HUES48 (cell line): Measurements from ENCODE around the gene PTGES2.

Experiments used
- H3K27ac ChIP-seq: one replicate; pipeline ENCODE4 v1.7.0; 2013; ENCODE audit warnings: low read depth, low read length, inconsistent platforms
- H3K27me3 ChIP-seq: 2 replicates; pipeline ENCODE4 v1.6.1; 2013; ENCODE audit warnings: mild to moderate bottlenecking, low read length; ENCODE audit not compliant: control insufficient read depth, insufficient read depth
- H3K36me3 ChIP-seq: 2 replicates; pipeline ENCODE4 v1.6.1; 2013; ENCODE audit warnings: low read length; ENCODE audit not compliant: control insufficient read depth, insufficient read depth
- H3K4me1 ChIP-seq: 2 replicates; pipeline ENCODE4 v1.6.1; 2013; ENCODE audit warnings: mild to moderate bottlenecking, low read length; ENCODE audit not compliant: control insufficient read depth, insufficient read depth
- H3K4me3 ChIP-seq: 2 replicates; pipeline ENCODE4 v1.5.1; 2013; ENCODE audit warnings: mild to moderate bottlenecking, low read depth, low read length
- H3K9ac ChIP-seq: 2 replicates; pipeline ENCODE4 v1.6.1; 2013; ENCODE audit warnings: mild to moderate bottlenecking, low read depth, low read length, moderate library complexity
- H3K9me3 ChIP-seq: 2 replicates; pipeline ENCODE4 v1.6.1; 2013; ENCODE audit warnings: low read length; ENCODE audit not compliant: control insufficient read depth, insufficient read depth

Gene PTGES2

GRCh38 chr9:128152133-128153059 lies 24.9 kb upstream of the PTGES2 start:
- Histone ChIP-seq H3K9ac (no peak overlapping the region), H3K36me3 (no peaks in the 10 kb centered on the region), H3K4me3 (no peak overlapping the region), H3K27ac (no peak overlapping the region), H3K27me3 (no peaks in the 10 kb centered on the region), H3K4me1 (peaks cover 7% of the 10 kb centered on the region; the same call in 1 of the 2 replicates), H3K9me3 (no peaks in the 10 kb centered on the region)

- peaks cover 7% of the 10 kb centered on the region; the same call in 1 of the 2 replicates for H3K4me1 ChIP-seq
- no peak overlapping the region for H3K9ac ChIP-seq
- H3K36me3 ChIP-seq = no peaks in the 10 kb centered on the region
- no peaks in the 10 kb centered on the region for H3K27me3 ChIP-seq
- no peak overlapping the region for H3K27ac ChIP-seq
- no peaks in the 10 kb centered on the region for H3K9me3 ChIP-seq
- H3K4me3 ChIP-seq = no peak overlapping the region
These were observed 24.0 kb upstream of the PTGES2 start for GRCh38 chr9:128151309-128152132.

- no peak overlapping the region for H3K9ac ChIP-seq
These were observed 23.2 kb upstream of the PTGES2 start for GRCh38 chr9:128150594-128151308.

GRCh38 chr9:128149951-128150593 lies 22.5 kb upstream of the PTGES2 start:
- no peaks in the 10 kb centered on the region for H3K9me3 ChIP-seq
- H3K4me3 ChIP-seq = no peak overlapping the region
- no peaks in the 10 kb centered on the region for H3K27me3 ChIP-seq
- H3K4me1 ChIP-seq = peaks cover 7% of the 10 kb centered on the region; the same call in 1 of the 2 replicates
- no peaks in the 10 kb centered on the region for H3K36me3 ChIP-seq
- H3K27ac ChIP-seq = no peak overlapping the region
- no peak overlapping the region for H3K9ac ChIP-seq

More at GRCh38 chr9:128150594-128151308, 23.2 kb upstream of the PTGES2 start:
- Histone ChIP-seq H3K9me3 (no peaks in the 10 kb centered on the region), H3K27me3 (no peaks in the 10 kb centered on the region), H3K4me3 (no peak overlapping the region), H3K4me1 (peaks cover 7% of the 10 kb centered on the region; the same call in 1 of the 2 replicates), H3K27ac (no peak overlapping the region), H3K36me3 (no peaks in the 10 kb centered on the region)

GRCh38 chr9:128149001-128149701 lies 21.6 kb upstream of the PTGES2 start, which contains the start of gene LCN2:
Gene LCN2, plus strand, starts transcription at chr9:128149453. Its CDS starts 73 bp downstream, at chr9:128149526.
- H3K9ac ChIP-seq = no peak within 1 kb of the TSS
- H3K36me3 ChIP-seq = no peaks in the 10 kb centered on the region
- peaks cover 7% of the 10 kb centered on the region; the same call in 1 of the 2 replicates for H3K4me1 ChIP-seq
- no peak within 1 kb of the TSS for H3K4me3 ChIP-seq
- no peaks in the 10 kb centered on the region for H3K9me3 ChIP-seq
- no peaks in the 10 kb centered on the region for H3K27me3 ChIP-seq
- H3K27ac ChIP-seq = no peak within 1 kb of the TSS

- Histone ChIP-seq H3K36me3 (no peaks in the 10 kb centered on the region), H3K27ac (no peak overlapping the region), H3K27me3 (no peaks in the 10 kb centered on the region), H3K4me3 (no peak overlapping the region), H3K9ac (no peak overlapping the region), H3K4me1 (peaks cover 7% of the 10 kb centered on the region; the same call in 1 of the 2 replicates), H3K9me3 (no peaks in the 10 kb centered on the region)
These were observed 21.0 kb upstream of the PTGES2 start for GRCh38 chr9:128148509-128149000.

GRCh38 chr9:128146591-128147120 lies 19.1 kb upstream of the PTGES2 start:
- no peaks in the 10 kb centered on the region for H3K9me3 ChIP-seq
- H3K27me3 ChIP-seq = no peaks in the 10 kb centered on the region
- H3K4me1 ChIP-seq = peaks cover 7% of the 10 kb centered on the region; the same call in 1 of the 2 replicates
- no peak overlapping the region for H3K27ac ChIP-seq
- no peak overlapping the region for H3K4me3 ChIP-seq
- H3K36me3 ChIP-seq = no peaks in the 10 kb centered on the region
- no peak overlapping the region for H3K9ac ChIP-seq

GRCh38 chr9:128145951-128146351 lies 18.4 kb upstream of the PTGES2 start:
- Histone ChIP-seq H3K4me1 (peaks cover 6% of the 10 kb centered on the region; the same call in 1 of the 2 replicates), H3K27ac (no peak overlapping the region), H3K27me3 (no peaks in the 10 kb centered on the region), H3K4me3 (no peak overlapping the region), H3K9me3 (no peaks in the 10 kb centered on the region), H3K36me3 (no peaks in the 10 kb centered on the region), H3K9ac (no peak overlapping the region)

GRCh38 chr9:128145536-128145935 lies 18.0 kb upstream of the PTGES2 start:
- Histone ChIP-seq H3K27ac (no peak overlapping the region), H3K9ac (no peak overlapping the region), H3K4me1 (0 out of 2 replicates have a peak, but pooled peaks cover 4% of the 10 kb centered on the region), H3K36me3 (no peaks in the 10 kb centered on the region), H3K9me3 (no peaks in the 10 kb centered on the region), H3K4me3 (no peak overlapping the region), H3K27me3 (no peaks in the 10 kb centered on the region)
